GM12878 (cell line): ENCODE results near the gene SYNGR3. TPM values are rescaled to one million over a fixed set of nuclear protein-coding genes. Genes with fewer than 3 reads are reported as not detected.

Experiments
- ATAC-seq: fragments of 200-7000 bp; cut with Tn5 transposase; 3 replicates; pipeline ENCODE4 v1.9.1; 2020; ENCODE audit warnings: mild to moderate bottlenecking, moderate library complexity
- BruUV-seq: library from RNA; stranded (reverse); fragments of 400-500 nt; replicated peaks from 2 replicates; lab custom pipeline; 2021; lab: Mats Ljungman, UMichigan
- CTCF ChIA-PET: fragments of 300-600 bp; sonication (Branson Sonifier 250); formaldehyde crosslinking; extraction: SDS; loops from one replicate; lab custom pipeline; 2021; ENCODE audit warnings: inconsistent platforms; lab: Yijun Ruan, JAX
- POLR2A ChIA-PET: fragments of 350-600 bp; formaldehyde crosslinking; extraction: SDS; loops from one replicate; lab custom pipeline; 2021; ENCODE audit warnings: inconsistent platforms; lab: Charles Lee
- RAD21 ChIA-PET: fragments of 300-600 bp; sonication (Branson Sonifier 250); formaldehyde crosslinking; loops from one replicate; lab custom pipeline; 2023; ENCODE audit warnings: antibody characterized with exemption; ENCODE audit not compliant: unreplicated experiment; lab: Charles Lee
- SMC1A ChIA-PET: fragments of 300-600 bp; sonication (Branson Sonifier 250); formaldehyde crosslinking; loops from one replicate; lab custom pipeline; 2023; ENCODE audit not compliant: unreplicated experiment, uncharacterized antibody; lab: Charles Lee
- DNase-seq: peaks from one replicate; pipeline ENCODE4 v3.0.0-alpha.2; 2011; ENCODE audit warnings: low read depth, low spot score
- FAIRE-seq: peaks from 3 replicates; lab custom pipeline; 2011; peaks lifted over from hg19 to GRCh38; lab: Jason Lieb, UNC
- H2AFZ ChIP-seq: 2 replicates; pipeline ENCODE4 v1.6.0; 2011; ENCODE audit warnings: low read depth, low read length, control low read depth; ENCODE audit not compliant: control insufficient read depth
- H3K27ac ChIP-seq: 2 replicates; pipeline ENCODE4 v1.5.1; 2011; ENCODE audit warnings: control low read depth; ENCODE audit not compliant: control insufficient read depth, insufficient read depth
- H3K27me3 ChIP-seq, 2 experiments: replicated peaks in 1 of 2; 2 replicates each; pipeline versions ENCODE4 v1.6.0 to v1.6.1; 2011; ENCODE audit warnings: low read length in 1 of 2; ENCODE audit not compliant: control insufficient read depth in 2 of 2, insufficient read depth in 2 of 2
- H3K36me3 ChIP-seq, 2 experiments: 2 replicates each; pipeline ENCODE4 v1.5.1; 2011; ENCODE audit warnings: low read length in 1 of 2; ENCODE audit not compliant: control insufficient read depth in 2 of 2, insufficient read depth in 2 of 2
- H3K4me1 ChIP-seq: 2 replicates; pipeline ENCODE4 v1.6.1; 2011; ENCODE audit warnings: mild to moderate bottlenecking, low read length, moderate library complexity, mixed read lengths; ENCODE audit not compliant: control insufficient read depth, insufficient read depth
- H3K4me2 ChIP-seq: 2 replicates; pipeline ENCODE4 v1.6.0; 2011; ENCODE audit warnings: control low read depth; ENCODE audit not compliant: control insufficient read depth, insufficient read depth
- H3K4me3 ChIP-seq: fragments of 200-600 bp; sonication (generic); 2 replicates; pipeline ENCODE4 v1.5.1; 2016
- H3K79me2 ChIP-seq: 2 replicates; pipeline ENCODE4 v1.6.0; 2011; ENCODE audit warnings: low read length; ENCODE audit not compliant: control insufficient read depth, insufficient read depth
- H3K9ac ChIP-seq: 2 replicates; pipeline ENCODE4 v1.8.0; 2011; ENCODE audit warnings: low read length, control low read depth, mixed read lengths; ENCODE audit not compliant: control insufficient read depth, insufficient read depth
- H3K9me3 ChIP-seq: replicated peaks from 3 replicates; pipeline ENCODE4 v1.5.1; 2011; ENCODE audit warnings: mild to moderate bottlenecking, low read length; ENCODE audit not compliant: control insufficient read depth, insufficient read depth
- H4K20me1 ChIP-seq: 2 replicates; pipeline ENCODE4 v1.6.0; 2011; ENCODE audit not compliant: control insufficient read depth, insufficient read depth
- EGR1 ChIP-seq, 2 experiments: IDR thresholded peaks; 1 replicate in 1 of 2; 2 replicates in 1 of 2; pipeline ENCODE4 v1.6.1; 2011 to 2012; ENCODE audit warnings: low read depth in 2 of 2, low read length in 2 of 2, borderline replicate concordance in 1 of 2, mild to moderate bottlenecking in 1 of 2, moderate library complexity in 1 of 2
- HDAC6 ChIP-seq: fragments of 200-600 bp; sonication (generic); IDR thresholded peaks from one replicate; pipeline ENCODE4 v1.8.0; 2017; ENCODE audit warnings: antibody characterized with exemption; ENCODE audit not compliant: unreplicated experiment
- POU2F2 ChIP-seq: IDR thresholded peaks from 3 replicates; pipeline ENCODE4 v1.6.1; 2011; ENCODE audit warnings: low read depth, mild to moderate bottlenecking, low read length, borderline replicate concordance
- RAD51 ChIP-seq: fragments of 450-650 bp; IDR thresholded peaks from 2 replicates; pipeline ENCODE4 v1.6.1; 2016; ENCODE audit warnings: moderate library complexity, mild to moderate bottlenecking, inconsistent platforms
- RFX5 ChIP-seq: IDR thresholded peaks from 2 replicates; pipeline ENCODE4 v1.6.1; 2011; ENCODE audit warnings: low read depth, low read length, improper control_type of control experiment
- WGBS: methylation state at CpG from one replicate; pipeline ENCODE4 v1.1.6; 2016; ENCODE audit warnings: low lambda C conversion rate; ENCODE audit not compliant: insufficient replicate concordance, insufficient coverage; ENCODE audit errors: missing lambda C conversion rate; 5-methylcytosine and 5-hydroxymethylcytosine counted together
- in situ Hi-C: fragments of 300-500 bp; cut with MboI; formaldehyde crosslinking; loops from 9 replicates; pipeline ENCODE4 v1.14.3; 2018; ENCODE audit warnings: mixed read lengths
- intact Hi-C: fragments of 100-400 bp; cut with micrococcal nuclease; formaldehyde crosslinking; loops from one replicate; pipeline ENCODE4 v1.14.2; 2022; ENCODE audit not compliant: unreplicated experiment
- polyA plus RNA-seq, 11 experiments: library from polyadenylated mRNA; depleted of rRNA in 4 of 11; unstranded in 6 of 11; stranded (reverse) in 5 of 11; fragments of >200 nt; fragmentation: Nextera tagmentation in 4 of 11; fragmentation: Illumina TruSeq in 1 of 11; extraction: Ambion mirVana in 4 of 11; extraction: Trizol in 1 of 11; gene quantifications; 1 replicate in 1 of 11; 2 replicates in 10 of 11; pipeline versions ENCODE4 v1.2.1 to v1.2.3, GENCODE V29; 2011 to 2016; ENCODE audit warnings: inconsistent platforms in 2 of 11, missing spikeins in 2 of 11, low read depth in 1 of 11
- total RNA-seq, 4 experiments: library from RNA; depleted of rRNA in 3 of 4; stranded (reverse); fragments of >200 nt in 3 of 4; fragmentation: Illumina TruSeq in 1 of 4; extraction: Trizol in 1 of 4; gene quantifications; 2 replicates each; pipeline versions ENCODE4 v1.2.1 to v1.2.3, GENCODE V29; 2013 to 2021

SYNGR3 gene
- total and polyA plus RNA-seq, 10 of the 15 experiments (the other 5 are each of a cell fraction or from before 2014, with no cell fraction given): 1.2 to 18.1 (median 6.6) TPM

DNA sequence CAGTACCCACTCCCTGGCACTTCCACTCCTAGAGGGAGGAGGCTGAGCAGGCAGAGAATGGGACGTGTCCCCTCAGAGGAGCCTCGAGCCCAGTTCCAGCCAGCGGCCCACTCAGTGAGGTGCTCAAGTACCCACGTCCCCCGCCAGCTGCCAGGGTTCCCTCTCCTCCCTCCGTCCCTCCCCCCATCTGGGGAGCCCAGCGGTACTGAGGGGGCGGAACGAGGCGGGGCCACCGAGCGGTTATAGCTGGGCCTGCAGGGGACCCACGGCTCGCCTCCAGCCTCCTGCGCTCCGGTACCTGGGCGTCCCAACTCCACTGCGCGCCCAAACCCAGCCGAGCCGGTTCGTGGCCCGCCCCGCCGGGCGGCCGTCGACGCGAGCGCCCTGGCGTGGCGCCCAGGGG lies 29.7 kb downstream of the SYNGR3 start, which contains the start of gene NPW:
Gene NPW (plus strand): TSS at position 268 of the 403 bp plus-strand sequence.
- intact Hi-C loops: no loop called here

DNA sequence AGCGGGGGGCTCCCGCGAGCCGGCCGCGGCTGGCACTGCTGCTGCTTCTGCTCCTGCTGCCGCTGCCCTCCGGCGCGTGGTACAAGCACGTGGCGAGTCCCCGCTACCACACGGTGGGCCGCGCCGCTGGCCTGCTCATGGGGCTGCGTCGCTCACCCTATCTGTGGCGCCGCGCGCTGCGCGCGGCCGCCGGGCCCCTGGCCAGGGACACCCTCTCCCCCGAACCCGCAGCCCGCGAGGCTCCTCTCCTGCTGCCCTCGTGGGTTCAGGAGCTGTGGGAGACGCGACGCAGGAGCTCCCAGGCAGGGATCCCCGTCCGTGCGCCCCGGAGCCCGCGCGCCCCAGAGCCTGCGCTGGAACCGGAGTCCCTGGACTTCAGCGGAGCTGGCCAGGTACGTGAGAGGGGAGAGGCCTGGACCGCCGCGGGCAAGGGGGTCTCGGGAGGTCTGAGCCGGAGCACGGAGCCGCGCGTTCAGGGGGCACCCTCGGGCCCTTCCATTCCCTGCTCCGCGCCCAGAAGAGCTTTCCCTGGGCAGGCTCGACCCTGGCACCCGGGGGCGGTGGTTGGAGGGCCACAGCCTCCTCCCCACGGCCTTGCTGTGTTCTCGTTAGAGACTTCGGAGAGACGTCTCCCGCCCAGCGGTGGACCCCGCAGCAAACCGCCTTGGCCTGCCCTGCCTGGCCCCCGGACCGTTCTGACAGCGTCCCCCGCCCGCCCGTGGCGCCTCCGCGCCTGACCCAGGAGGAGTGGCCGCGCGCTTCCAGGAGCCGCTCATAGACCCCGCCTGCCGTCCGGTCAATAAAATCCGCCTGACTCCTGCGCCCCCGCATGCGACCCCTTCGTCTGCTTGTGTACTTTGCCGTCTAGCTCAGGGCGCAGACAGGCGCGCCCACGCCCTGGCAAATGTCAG lies 30.4 kb downstream of the SYNGR3 start:
- BruUV-seq: no TSS peak
- WGBS: 5% methylated on average over 75 of the region's 96 CpGs
- POLR2A ChIA-PET: no interaction called here
- Histone ChIP-seq H3K4me1 (peaks cover 7% of the 10 kb centered on the region), H3K27ac (no peak overlapping the region), H3K79me2 (no peaks in the 10 kb centered on the region), H4K20me1 (no peaks in the 10 kb centered on the region), H3K4me3 (no peak overlapping the region), H3K27me3 (peaks cover 3 to 8% of the 10 kb centered on the region in 2 experiments; a peak in 3 of 4 replicates), H3K9ac (no peak overlapping the region), H3K36me3 (no peaks in the 10 kb centered on the region), H3K4me2 (peak overlapping the region; percentile 3; the same call in 1 of the 2 replicates), H2AFZ (no peak overlapping the region), H3K9me3 (no peaks in the 10 kb centered on the region)
- RAD21 ChIA-PET: interaction anchor here (2.3 kb wide), 1 partner anchor 120 kb away, joined by 7 read pairs; no protein-coding TSS in a partner anchor
- TF ChIP-seq RFX5 (no peak), HDAC6 (peak; percentile 95)
- intact Hi-C loops: no loop called here
- DNase-seq: no peak
- ATAC-seq: no peak
- in situ Hi-C loops: loop anchor here (5.0 to 10.0 kb wide), 2 partner anchors 122 to 475 kb away; no protein-coding TSS in a partner anchor
- no peak for FAIRE-seq
- SMC1A ChIA-PET: interaction anchor here (0.9 kb wide), 1 partner anchor 121 kb away, joined by 3 read pairs; no protein-coding TSS in a partner anchor
- CTCF ChIA-PET: interaction anchor here (1.0 to 2.8 kb wide), 2 partner anchors 17 to 120 kb away, joined by 3 to 16 read pairs; no protein-coding TSS in a partner anchor

More for the DNA sequence above, 29.7 kb downstream of the SYNGR3 start, which contains the start of gene NPW:
- Histone ChIP-seq H3K27me3 (peaks cover 3 to 8% of the 10 kb centered on the region in 2 experiments; a peak in 3 of 4 replicates), H3K4me3 (no peak within 1 kb of the TSS), H3K9me3 (no peaks in the 10 kb centered on the region), H3K4me2 (peak within 1 kb of the TSS; percentile 3; the same call in 1 of the 2 replicates), H3K9ac (no peak within 1 kb of the TSS), H4K20me1 (no peaks in the 10 kb centered on the region), H3K79me2 (no peaks in the 10 kb centered on the region), H3K27ac (no peak within 1 kb of the TSS), H3K36me3 (no peaks in the 10 kb centered on the region), H2AFZ (no peak within 1 kb of the TSS), H3K4me1 (peaks cover 7% of the 10 kb centered on the region)
- CTCF ChIA-PET: interaction anchor here (1.5 to 2.8 kb wide), 2 partner anchors 15 to 121 kb away, joined by 4 to 16 read pairs; no protein-coding TSS in a partner anchor
- TF ChIP-seq EGR1 (IDR thresholded peaks at IDR 0.05; ENCODE audit: borderline replicate concordance in 1 of 2, low read depth in 2 of 2, low read length in 2 of 2) (peak in 1 of 2 experiments; percentile 53; a peak in 2 of 3 replicates), RAD51 (no peak), POU2F2 (no peak)
- DNase-seq (no peak), FAIRE-seq (no peak), ATAC-seq (peak; percentile 13; the same call in 2 of the 3 replicates)
- BruUV-seq: no TSS peak
- SMC1A ChIA-PET: no interaction called here
- in situ Hi-C loops: loop anchor here (10.0 kb wide), 1 partner anchor 475 kb away; no protein-coding TSS in a partner anchor
- 1% methylated on average over 26 of the region's 33 CpGs for WGBS
- POLR2A ChIA-PET: no interaction called here
- RAD21 ChIA-PET: interaction anchor here (2.3 kb wide), 1 partner anchor 120 kb away, joined by 7 read pairs; no protein-coding TSS in a partner anchor
